ENCODE measurements around the gene TNFAIP8L1. TPM values are rescaled to one million over a fixed set of nuclear protein-coding genes. Genes with fewer than 3 reads are reported as not detected.
A peak's percentile ranks its signal among the peaks of the same experiment; 100 is the strongest.

Gene TNFAIP8L1
- total and polyA plus RNA-seq, 7 donors, result 3.7 to 25.2 (median 18.9) TPM

DNA sequence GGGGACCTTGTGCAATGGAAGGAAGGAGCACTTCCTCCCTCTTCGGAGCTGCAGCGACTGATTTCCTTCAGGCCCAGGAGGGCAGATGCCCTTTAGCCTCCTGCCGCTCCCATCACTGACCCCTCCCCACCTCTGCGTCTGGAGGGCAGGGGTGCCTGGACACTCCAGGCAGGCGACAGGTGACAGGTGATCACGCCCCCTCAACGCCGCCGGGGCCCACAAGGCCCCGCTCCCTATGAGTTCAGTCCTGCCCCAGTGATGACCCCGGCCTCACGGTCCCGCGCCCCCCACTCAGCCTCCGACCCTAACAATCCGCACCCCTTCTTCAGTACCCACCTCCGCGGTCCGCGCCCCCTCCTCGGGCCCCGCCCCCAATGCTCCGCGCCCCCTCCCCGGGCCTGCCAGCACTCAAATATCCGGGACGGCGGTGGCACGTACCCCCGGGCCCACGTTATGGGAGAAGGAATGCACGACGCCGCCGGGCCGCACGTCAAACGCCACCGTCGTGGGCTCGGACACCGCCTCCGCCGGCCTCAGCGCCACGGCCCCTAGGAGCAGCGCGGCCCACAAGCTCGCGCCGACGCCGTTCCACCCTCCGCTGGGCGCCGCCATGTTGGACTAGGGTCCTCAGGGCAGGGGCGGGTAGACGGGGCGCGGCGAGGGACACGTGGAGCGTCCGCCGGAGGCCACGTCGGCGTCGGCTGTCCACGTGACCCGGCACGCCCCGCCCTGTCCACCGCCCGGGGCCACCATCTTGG is 30.6 kb downstream of the TNFAIP8L1 start, which contains the start of gene MYDGF:
Gene MYDGF, minus strand, starts transcription at position 620 of the 758 bp plus-strand sequence. Its CDS starts 8 bp downstream, at position 612.
- no peaks in the 10 kb centered on the region for H3K27me3 ChIP-seq
- peaks cover 0 to 29% (median 22%) of the 10 kb centered on the region in 4 donors for H3K4me1 ChIP-seq
- WGBS, 2 donors, result 0 to 1% methylated on average over 75 of the region's 75 CpGs
- H3K9me3 ChIP-seq, result no peaks in the 10 kb centered on the region
- intact Hi-C loops (cut with DNase I), result loop anchor here (1.0 kb wide), 1 partner anchor 34 kb away; no protein-coding TSS in a partner anchor
- TF ChIP-seq, protein P1, sequence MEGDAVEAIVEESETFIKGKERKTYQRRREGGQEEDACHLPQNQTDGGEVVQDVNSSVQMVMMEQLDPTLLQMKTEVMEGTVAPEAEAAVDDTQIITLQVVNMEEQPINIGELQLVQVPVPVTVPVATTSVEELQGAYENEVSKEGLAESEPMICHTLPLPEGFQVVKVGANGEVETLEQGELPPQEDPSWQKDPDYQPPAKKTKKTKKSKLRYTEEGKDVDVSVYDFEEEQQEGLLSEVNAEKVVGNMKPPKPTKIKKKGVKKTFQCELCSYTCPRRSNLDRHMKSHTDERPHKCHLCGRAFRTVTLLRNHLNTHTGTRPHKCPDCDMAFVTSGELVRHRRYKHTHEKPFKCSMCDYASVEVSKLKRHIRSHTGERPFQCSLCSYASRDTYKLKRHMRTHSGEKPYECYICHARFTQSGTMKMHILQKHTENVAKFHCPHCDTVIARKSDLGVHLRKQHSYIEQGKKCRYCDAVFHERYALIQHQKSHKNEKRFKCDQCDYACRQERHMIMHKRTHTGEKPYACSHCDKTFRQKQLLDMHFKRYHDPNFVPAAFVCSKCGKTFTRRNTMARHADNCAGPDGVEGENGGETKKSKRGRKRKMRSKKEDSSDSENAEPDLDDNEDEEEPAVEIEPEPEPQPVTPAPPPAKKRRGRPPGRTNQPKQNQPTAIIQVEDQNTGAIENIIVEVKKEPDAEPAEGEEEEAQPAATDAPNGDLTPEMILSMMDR (IDR thresholded peaks at IDR 0.05), result no peak
- TF ChIP-seq EP300 (IDR thresholded peaks at IDR 0.05), result no peak
- no peak for TF ChIP-seq POLR2A (IDR thresholded peaks at IDR 0.05)
- peak; percentile 45 to 82 (median 76) for TF ChIP-seq POLR2AphosphoS5 (IDR thresholded peaks at IDR 0.05)
- peak within 1 kb of the TSS; percentile 80 to 83 (median 82) for H3K27ac ChIP-seq
- peaks cover 4 to 40% (median 13%) of the 10 kb centered on the region in 4 donors for H3K36me3 ChIP-seq
- DNase-seq, result peak; percentile 96
- peak within 1 kb of the TSS; percentile 89 to 99 (median 95) for H3K4me3 ChIP-seq

DNA sequence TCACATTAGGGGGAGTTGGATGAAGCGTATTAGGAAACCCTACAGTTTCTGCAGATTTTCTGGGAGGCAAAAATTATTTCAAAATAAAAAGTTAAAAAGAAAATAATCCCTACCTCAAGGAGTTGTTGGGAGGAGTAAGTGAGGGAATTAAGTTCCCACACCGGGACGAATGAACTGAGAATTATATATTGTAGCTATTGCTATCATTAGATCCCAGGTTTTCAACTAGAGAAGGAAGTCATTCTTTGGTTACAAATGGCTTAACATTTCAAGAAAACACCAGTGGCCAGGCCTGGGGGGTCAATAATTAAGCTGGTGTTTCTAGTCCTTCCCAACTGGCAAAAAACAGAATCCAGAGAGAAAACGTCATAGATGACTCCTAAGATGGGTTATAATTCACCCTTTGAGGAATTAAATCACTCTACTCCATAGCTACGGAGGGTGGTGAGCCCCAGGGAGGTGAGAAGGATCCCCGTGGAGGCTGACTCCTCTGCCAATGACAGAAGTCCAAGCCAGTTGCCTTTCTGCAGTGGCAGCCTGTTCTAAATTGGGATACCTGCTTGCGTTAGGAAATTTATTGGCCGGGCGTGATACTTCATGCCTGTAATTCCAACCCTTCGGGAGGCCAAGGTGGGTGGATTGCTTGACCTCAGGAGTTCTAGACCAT is 32.0 kb downstream of the TNFAIP8L1 start:
- intact Hi-C loops (cut with DNase I), result no loop called here
- no peak for TF ChIP-seq EP300 (IDR thresholded peaks at IDR 0.05)
- TF ChIP-seq POLR2AphosphoS5 (IDR thresholded peaks at IDR 0.05), result no peak
- TF ChIP-seq POLR2A (IDR thresholded peaks at IDR 0.05), result no peak
- TF ChIP-seq, protein P1 (IDR thresholded peaks at IDR 0.05), result no peak
- peak overlapping the region; percentile 80 to 83 (median 82) for H3K27ac ChIP-seq

DNA sequence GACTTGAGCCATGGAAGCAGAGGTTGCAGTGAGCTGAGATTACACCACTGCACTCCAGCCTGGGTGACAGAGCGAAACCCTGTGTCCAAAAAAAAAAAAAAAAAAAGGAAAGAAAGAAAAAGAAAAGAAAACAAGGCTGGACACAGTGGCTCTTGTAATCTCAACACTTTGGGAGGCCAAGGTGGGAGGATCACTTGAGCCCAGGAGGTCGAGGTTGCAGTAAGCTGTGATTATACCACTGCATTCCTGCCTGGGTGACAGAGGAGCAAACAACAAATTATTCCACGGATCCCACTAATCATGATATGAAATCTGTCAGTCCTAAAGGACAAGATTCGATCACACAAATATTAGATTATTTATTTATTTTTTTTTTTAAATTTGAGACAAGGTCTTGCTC is 33.9 kb downstream of the TNFAIP8L1 start:
- Histone ChIP-seq H3K9me3 (no peaks in the 10 kb centered on the region), H3K36me3 (peaks cover 0 to 35% (median 3%) of the 10 kb centered on the region in 4 donors)
- no peak for DNase-seq

More for the DNA sequence above, 32.0 kb downstream of the TNFAIP8L1 start:
- 36 to 72% methylated on average over 10 of the region's 10 CpGs for WGBS, 2 donors
- no peak for DNase-seq
- H3K27me3 ChIP-seq, result no peaks in the 10 kb centered on the region
- no peaks in the 10 kb centered on the region for H3K9me3 ChIP-seq
- no peak overlapping the region for H3K4me3 ChIP-seq
- H3K36me3 ChIP-seq, result peaks cover 0 to 41% (median 10%) of the 10 kb centered on the region in 4 donors
- peaks cover 0 to 29% (median 22%) of the 10 kb centered on the region in 4 donors for H3K4me1 ChIP-seq

DNA sequence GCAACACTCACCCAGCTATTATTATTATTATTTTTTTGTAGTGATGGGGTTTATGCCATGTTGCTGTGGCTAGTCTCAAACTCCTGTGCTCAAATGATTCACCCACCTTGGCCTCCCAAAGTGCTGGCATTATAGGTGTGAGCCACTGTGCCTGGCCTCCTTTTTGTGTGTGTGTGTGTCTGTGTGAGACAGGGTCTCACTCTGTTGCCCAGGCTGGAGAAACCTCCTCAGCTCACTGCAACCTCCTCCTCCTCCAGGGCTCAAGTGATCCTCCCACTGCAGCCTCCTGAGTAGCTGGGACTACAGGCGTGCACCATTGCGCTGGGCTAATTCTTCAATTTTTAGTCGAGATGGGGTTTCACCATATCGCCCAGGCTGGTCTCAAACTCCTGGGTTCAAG is 34.4 kb downstream of the TNFAIP8L1 start:
- Histone ChIP-seq H3K27ac (no peak overlapping the region), H3K27me3 (no peaks in the 10 kb centered on the region), H3K9me3 (no peaks in the 10 kb centered on the region), H3K4me3 (no peak overlapping the region), H3K4me1 (peaks cover 0 to 24% (median 18%) of the 10 kb centered on the region in 4 donors), H3K36me3 (peaks cover 0 to 35% (median 1%) of the 10 kb centered on the region in 4 donors)
- no peak for DNase-seq
- intact Hi-C loops (cut with DNase I), result no loop called here
- 94 to 95% methylated on average over 4 of the region's 4 CpGs for WGBS, 2 donors
- TF ChIP-seq POLR2AphosphoS5 (IDR thresholded peaks at IDR 0.05) (peak in 1 of 4 donors; percentile 3), POLR2A (IDR thresholded peaks at IDR 0.05) (no peak)

More for the DNA sequence above, 33.9 kb downstream of the TNFAIP8L1 start:
- H3K4me1 ChIP-seq, result peaks cover 0 to 29% (median 23%) of the 10 kb centered on the region in 4 donors
- no peak overlapping the region for H3K4me3 ChIP-seq
- no peak overlapping the region for H3K27ac ChIP-seq
- no peaks in the 10 kb centered on the region for H3K27me3 ChIP-seq
- WGBS, 2 donors, result 62 to 70% methylated on average over 4 of the region's 4 CpGs
- intact Hi-C loops (cut with DNase I), result no loop called here
- TF ChIP-seq POLR2AphosphoS5 (IDR thresholded peaks at IDR 0.05) (no peak), POLR2A (IDR thresholded peaks at IDR 0.05) (no peak), EP300 (IDR thresholded peaks at IDR 0.05) (no peak)
- TF ChIP-seq, protein P1 (IDR thresholded peaks at IDR 0.05), result no peak

DNA sequence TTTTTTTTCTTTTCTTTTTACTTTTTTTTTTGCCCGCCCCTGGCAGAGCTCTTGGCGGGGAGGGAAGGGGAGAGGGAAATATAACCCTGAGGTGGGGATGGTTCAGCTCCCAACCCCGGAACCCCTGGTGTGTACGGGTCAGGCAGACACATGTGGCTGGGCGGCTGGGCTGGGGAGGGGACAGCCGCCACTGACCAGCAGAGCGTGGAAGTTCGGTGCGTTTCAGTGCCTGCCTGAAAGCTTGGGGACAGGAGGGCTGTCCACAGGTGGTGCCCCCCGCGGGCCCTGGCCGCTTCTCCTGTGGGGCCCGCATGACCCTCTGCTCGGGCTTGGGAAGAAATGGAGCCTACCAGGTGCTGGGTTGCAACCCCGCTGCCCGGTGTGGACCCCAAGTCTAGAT is 36.0 kb downstream of the TNFAIP8L1 start:
- 95 to 96% methylated on average over 16 of the region's 16 CpGs for WGBS, 2 donors
- H3K27me3 ChIP-seq, result no peaks in the 10 kb centered on the region

More for the DNA sequence above, 36.0 kb downstream of the TNFAIP8L1 start:
- H3K4me1 ChIP-seq, result peaks cover 0 to 13% (median 9%) of the 10 kb centered on the region in 4 donors
- H3K4me3 ChIP-seq, result no peak overlapping the region
- peaks cover 2 to 50% (median 4%) of the 10 kb centered on the region in 4 donors for H3K36me3 ChIP-seq
- intact Hi-C loops (cut with DNase I), result no loop called here
- DNase-seq, result no peak
- H3K27ac ChIP-seq, result no peak overlapping the region
- H3K9me3 ChIP-seq, result no peaks in the 10 kb centered on the region
- no peak for TF ChIP-seq POLR2A (IDR thresholded peaks at IDR 0.05)
- TF ChIP-seq POLR2AphosphoS5 (IDR thresholded peaks at IDR 0.05), result no peak
- TF ChIP-seq EP300 (IDR thresholded peaks at IDR 0.05), result no peak
- TF ChIP-seq, protein P1 (IDR thresholded peaks at IDR 0.05), result no peak
